Anterior cingulate cortex (tissue), 58 donors: ENCODE measurements around the gene SFRP5.

Experiments
- DNase-seq, 58 donors: peaks; one replicate each; lab custom pipeline; 2025; lab: John Stamatoyannopoulos, UW

Gene SFRP5

GRCh38 chr10:97788552-97789442 is 17.0 kb upstream of the SFRP5 start:
- no peak for DNase-seq

GRCh38 chr10:97785731-97786130 is 13.9 kb upstream of the SFRP5 start:
- no peak for DNase-seq

- DNase-seq: no peak
These were observed 13.4 kb upstream of the SFRP5 start for GRCh38 chr10:97785231-97785630.

- DNase-seq: no peak
These were observed 12.5 kb upstream of the SFRP5 start for GRCh38 chr10:97784200-97784810.

GRCh38 chr10:97782455-97783228 is 10.8 kb upstream of the SFRP5 start:
- no peak for DNase-seq

- no peak for DNase-seq
These were observed 10.0 kb upstream of the SFRP5 start for GRCh38 chr10:97781618-97782331.

- DNase-seq: peak in 21 of 58 donors; percentile 12 to 55 (median 24)
These were observed 9.2 kb upstream of the SFRP5 start for GRCh38 chr10:97780841-97781617.

- no peak for DNase-seq
These were observed 8.2 kb upstream of the SFRP5 start for GRCh38 chr10:97779975-97780374.

- DNase-seq: no peak
These were observed 7.7 kb upstream of the SFRP5 start for GRCh38 chr10:97779492-97779891.

- no peak for DNase-seq
These were observed 6.9 kb upstream of the SFRP5 start for GRCh38 chr10:97778452-97779302.

- DNase-seq: no peak
These were observed 5.3 kb upstream of the SFRP5 start for GRCh38 chr10:97777143-97777542.

GRCh38 chr10:97774811-97775294 is 3.1 kb upstream of the SFRP5 start:
- no peak for DNase-seq

- DNase-seq: no peak
These were observed 1.3 kb upstream of the SFRP5 start for GRCh38 chr10:97773096-97773495.

- peak in 9 of 58 donors; percentile 9 to 57 (median 18) for DNase-seq
These were observed 526 bp downstream of the SFRP5 start for GRCh38 chr10:97771055-97771891.

- DNase-seq: no peak
These were observed 1.5 kb downstream of the SFRP5 start for GRCh38 chr10:97770255-97770654.

- DNase-seq: no peak
These were observed 3.2 kb downstream of the SFRP5 start for GRCh38 chr10:97768322-97769315.
